Pons (tissue), 1 donor: ENCODE data around the gene REP15.
"Not testable (repeated sequence)": the region's sequence is repeated elsewhere in the genome, so short reads cannot be mapped to it uniquely, and the experiment has no call there.

Experiments used
- DNase-seq: peaks from one replicate; pipeline ENCODE4 v3.0.0-alpha.2; 2016; ENCODE audit warnings: low spot score

Gene REP15

GRCh38 chr12:27696864-27697564 lies 767 bp downstream of the REP15 start:
- DNase-seq, result no peak

- peak; percentile 85 for DNase-seq
Observed at GRCh38 chr12:27703720-27704452, 7.6 kb downstream of the REP15 start.

- DNase-seq, result no peak
Observed at GRCh38 chr12:27705263-27705662, 9.0 kb downstream of the REP15 start.

GRCh38 chr12:27707216-27707615 lies 11.0 kb downstream of the REP15 start:
- DNase-seq, result no peak

GRCh38 chr12:27709212-27709931 lies 13.1 kb downstream of the REP15 start:
- DNase-seq, result no peak

- peak; percentile 68 for DNase-seq
Observed at GRCh38 chr12:27709932-27710591, 13.8 kb downstream of the REP15 start.

- DNase-seq, result peak; percentile 91
Observed at GRCh38 chr12:27710592-27711316, 14.5 kb downstream of the REP15 start, which contains the start of gene MRPS35. Gene MRPS35, plus strand, starts transcription at chr12:27710832. Its CDS starts 12 bp downstream, at chr12:27710844.

GRCh38 chr12:27711317-27711682 lies 15.1 kb downstream of the REP15 start:
- peak; percentile 31 for DNase-seq

- no peak for DNase-seq
Observed at GRCh38 chr12:27711967-27712366, 15.7 kb downstream of the REP15 start.

- DNase-seq, result no peak
Observed at GRCh38 chr12:27723212-27723611, 27.0 kb downstream of the REP15 start.

- DNase-seq, result no peak
Observed at GRCh38 chr12:27730097-27730588, 33.9 kb downstream of the REP15 start.

- no peak for DNase-seq
Observed at GRCh38 chr12:27732281-27732680, 36.0 kb downstream of the REP15 start.

- peak; percentile 14 for DNase-seq
Observed at GRCh38 chr12:27733052-27733656, 36.9 kb downstream of the REP15 start.

GRCh38 chr12:27733791-27734190 lies 37.5 kb downstream of the REP15 start:
- DNase-seq, result no peak

GRCh38 chr12:27734321-27734720 lies 38.1 kb downstream of the REP15 start:
- DNase-seq, result not testable (repeated sequence)

- DNase-seq, result no peak
Observed at GRCh38 chr12:27743601-27744000, 47.4 kb downstream of the REP15 start.

GRCh38 chr12:27745734-27746133 lies 49.5 kb downstream of the REP15 start:
- DNase-seq, result not testable (repeated sequence)
